K562 (cell line): ENCODE results near the gene SLAMF9. TPM values are rescaled to one million over a fixed set of nuclear protein-coding genes. Genes with fewer than 3 reads are reported as not detected.

Experiments
- ATAC-seq: fragments of 200-7000 bp; cut with Tn5 transposase; 3 replicates; pipeline ENCODE4 v1.9.1; 2020; ENCODE audit warnings: moderate library complexity
- BruUV-seq: library from RNA; stranded (reverse); fragments of 400-500 nt; replicated peaks from 2 replicates; lab custom pipeline; 2021; lab: Mats Ljungman, UMichigan
- CTCF ChIA-PET: fragments of 300-600 bp; formaldehyde crosslinking; extraction: SDS; loops from one replicate; lab custom pipeline; 2021; ENCODE audit warnings: low intra/inter-chr PET ratio; lab: Yijun Ruan, JAX
- POLR2A ChIA-PET: fragments of 300-600, 350-650 bp; sonication (Branson Sonifier 250); formaldehyde crosslinking; extraction: SDS; loops from one replicate; lab custom pipeline; 2021; ENCODE audit warnings: antibody characterized with exemption, inconsistent platforms; lab: Yijun Ruan, JAX
- DNase-seq, 4 experiments: peaks; one replicate each; pipeline versions ENCODE4 v3.0.0 to v3.0.0-alpha.2; 2011 to 2018; ENCODE audit warnings: low spot score in 3 of 4, mixed read lengths in 3 of 4; ENCODE audit errors: extremely low read depth in 1 of 4
- FAIRE-seq: peaks from 2 replicates; lab custom pipeline; 2011; peaks lifted over from hg19 to GRCh38; lab: Jason Lieb, UNC
- H2AFZ ChIP-seq: 2 replicates; pipeline ENCODE4 v1.6.0; 2011; ENCODE audit warnings: low read depth, low read length, control low read depth, inconsistent platforms
- H3K27ac ChIP-seq: fragments of 200-600 bp; 3 replicates; pipeline ENCODE4 v1.8.0; 2011; ENCODE audit warnings: low read depth, mild to moderate bottlenecking, control low read depth, inconsistent platforms, low read length, moderate library complexity, mixed read lengths; ENCODE audit errors: extremely low read depth
- H3K27me3 ChIP-seq, 2 experiments: fragments of 300-600 bp in 1 of 2; 2 replicates in 1 of 2; 3 replicates in 1 of 2; pipeline versions ENCODE4 v1.6.0 to v1.8.0; 2011; ENCODE audit warnings: inconsistent platforms in 2 of 2, low read length in 2 of 2, mild to moderate bottlenecking in 1 of 2, mixed read lengths in 1 of 2, moderate library complexity in 1 of 2; ENCODE audit not compliant: control insufficient read depth in 2 of 2, insufficient read depth in 2 of 2
- H3K36me3 ChIP-seq: fragments of 300-600 bp; 3 replicates; pipeline ENCODE4 v1.8.0; 2011; ENCODE audit warnings: mild to moderate bottlenecking, low read length, inconsistent platforms; ENCODE audit not compliant: control insufficient read depth, insufficient read depth
- H3K4me1 ChIP-seq, 2 experiments: fragments of 200-600 bp in 1 of 2; replicated peaks in 1 of 2; 2 replicates in 1 of 2; 3 replicates in 1 of 2; pipeline versions ENCODE4 v1.5.1 to v1.8.0; 2011; ENCODE audit warnings: inconsistent platforms in 2 of 2, low read length in 2 of 2, mild to moderate bottlenecking in 1 of 2, mixed read lengths in 1 of 2, moderate library complexity in 1 of 2; ENCODE audit not compliant: control insufficient read depth in 2 of 2, insufficient read depth in 2 of 2
- H3K4me2 ChIP-seq: 2 replicates; pipeline ENCODE4 v1.6.1; 2011; ENCODE audit warnings: low read length, control low read depth, inconsistent platforms, mixed read lengths; ENCODE audit not compliant: insufficient read depth
- H3K4me3 ChIP-seq: fragments of 200-600 bp; sonication (generic), shearing (Covaris generic); 2 replicates; pipeline ENCODE4 v1.5.1; 2016; ENCODE audit warnings: control low read depth, inconsistent platforms
- H3K79me2 ChIP-seq: fragments of 200-600 bp; 3 replicates; pipeline ENCODE4 v1.8.0; 2011; ENCODE audit warnings: low read length, inconsistent platforms; ENCODE audit not compliant: control insufficient read depth, insufficient read depth
- H3K9ac ChIP-seq, 2 experiments: 2 replicates each; pipeline versions ENCODE4 v1.6.0 to v1.6.1; 2011; ENCODE audit warnings: low read depth in 2 of 2, low read length in 2 of 2, control low read depth in 1 of 2, inconsistent platforms in 1 of 2, mild to moderate bottlenecking in 1 of 2, mixed read lengths in 1 of 2; ENCODE audit not compliant: insufficient read depth in 1 of 2
- H3K9me1 ChIP-seq: one replicate; pipeline ENCODE4 v1.6.0; 2011; ENCODE audit warnings: inconsistent platforms, mild to moderate bottlenecking, low read length, moderate library complexity; ENCODE audit not compliant: control insufficient read depth, insufficient read depth
- H3K9me3 ChIP-seq: replicated peaks from 2 replicates; pipeline ENCODE4 v1.5.1; 2011; ENCODE audit warnings: low read depth, low read length, inconsistent platforms; ENCODE audit not compliant: control insufficient read depth, insufficient read depth
- H4K20me1 ChIP-seq: replicated peaks from 2 replicates; pipeline ENCODE4 v1.6.1; 2011; ENCODE audit warnings: low read length, inconsistent platforms, mixed read lengths; ENCODE audit not compliant: control insufficient read depth, insufficient read depth
- ESRRA ChIP-seq: fragments of 450-650 bp; IDR thresholded peaks from 2 replicates; pipeline ENCODE4 v1.6.1; 2014; ENCODE audit warnings: low read depth, mild to moderate bottlenecking, moderate library complexity, borderline replicate concordance
- MCM3 ChIP-seq: fragments of 450-650 bp; IDR thresholded peaks from 2 replicates; pipeline ENCODE4 v1.6.1; 2016
- TAF9B ChIP-seq: fragments of 450-650 bp; IDR thresholded peaks from 2 replicates; pipeline ENCODE4 v1.6.1; 2018; ENCODE audit warnings: mild to moderate bottlenecking; ENCODE audit not compliant: partially characterized antibody
- WGBS: fragments of 100-300 bp; shearing (Covaris generic); methylation state at CpG from one replicate; pipeline ENCODE4 v1.1.6; 2016; ENCODE audit warnings: low coverage, mixed read lengths; ENCODE audit not compliant: insufficient coverage; ENCODE audit errors: missing lambda C conversion rate; 5-methylcytosine and 5-hydroxymethylcytosine counted together
- in situ Hi-C: fragments of 300-500 bp; cut with MboI; formaldehyde crosslinking; loops from 4 replicates; pipeline ENCODE4 v1.15.0; 2018; ENCODE audit warnings: inconsistent platforms, mixed read lengths
- intact Hi-C: fragments of 100-400 bp; cut with micrococcal nuclease; formaldehyde crosslinking; loops from 2 replicates; pipeline ENCODE4 v1.14.2; 2022
- polyA plus RNA-seq, 8 experiments: library from polyadenylated mRNA; depleted of rRNA in 4 of 8; stranded (reverse) in 5 of 8; unstranded in 3 of 8; fragments of >200 nt; fragmentation: Nextera tagmentation in 2 of 8; fragmentation: Illumina TruSeq in 1 of 8; extraction: Ambion mirVana in 2 of 8; extraction: Trizol in 1 of 8; gene quantifications; 2 replicates each; pipeline versions ENCODE4 v1.2.1 to v1.2.3, GENCODE V29; 2011 to 2014; ENCODE audit warnings: inconsistent platforms in 1 of 8, missing spikeins in 1 of 8
- total RNA-seq, 7 experiments: library from RNA; depleted of rRNA in 6 of 7; stranded (reverse); fragments of >200 nt in 6 of 7; fragmentation: Illumina TruSeq in 2 of 7; extraction: Trizol in 2 of 7; gene quantifications; 2 replicates each; pipeline versions ENCODE4 v1.2.1 to v1.2.3, GENCODE V29; 2011 to 2021; ENCODE audit warnings: low replicate concordance in 1 of 7
- TF ChIP-seq, protein P1 (sequence below): fragments of 450-650 bp; IDR thresholded peaks from 2 replicates; pipeline ENCODE4 v1.6.1; 2018; ENCODE audit not compliant: partially characterized antibody

SLAMF9 gene
- total and polyA plus RNA-seq, 9 of the 15 experiments (the other 6 are each of a cell fraction or from before 2014, with no cell fraction given), result 0.13 to 0.21 TPM; not detected in 7

DNA sequence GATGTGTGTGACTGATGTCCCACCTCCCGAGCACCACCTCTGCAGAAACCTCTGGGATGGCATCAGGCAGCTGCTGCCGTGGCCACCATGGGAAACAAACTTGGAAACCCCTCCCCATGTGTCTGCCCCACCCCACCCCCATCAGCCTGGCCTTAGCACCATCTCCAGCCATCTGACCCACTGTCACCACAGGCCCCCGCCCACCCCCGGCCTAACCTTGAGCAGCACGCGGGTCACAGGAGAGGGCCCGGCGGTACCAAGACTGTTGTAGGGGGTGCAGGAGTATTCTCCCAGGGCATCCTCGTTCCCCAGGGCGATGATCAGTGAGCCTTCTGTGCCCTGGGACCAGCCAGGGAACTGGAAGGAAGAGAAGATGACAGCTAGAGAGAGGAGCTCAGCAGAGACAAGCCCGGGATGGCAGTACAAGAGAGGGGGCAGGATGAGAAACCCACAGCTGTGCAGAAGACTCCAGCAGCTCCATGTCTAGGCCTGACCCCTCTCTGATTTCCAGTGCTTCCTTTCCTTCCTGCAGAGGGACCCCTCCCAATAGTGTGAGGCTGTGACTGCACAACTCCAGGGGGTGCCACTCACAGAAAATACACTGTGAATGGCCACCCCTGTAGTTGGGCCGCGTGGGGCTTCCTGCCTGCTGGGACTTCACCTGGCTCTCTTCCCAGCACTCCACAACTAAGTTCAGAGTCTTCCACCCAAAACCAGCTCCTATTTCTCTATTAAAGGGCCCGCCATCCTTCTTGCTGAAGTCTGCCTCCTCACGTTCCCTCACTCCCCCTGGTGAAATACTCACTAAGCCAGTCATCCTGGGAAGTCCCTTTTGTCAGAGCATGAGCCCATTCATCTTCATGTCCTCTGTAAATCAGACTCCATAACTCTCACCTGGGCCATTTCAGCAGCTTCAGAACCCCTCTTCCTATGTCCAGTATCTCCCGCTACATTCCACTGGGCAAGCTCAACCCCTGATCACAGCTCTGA lies 21.4 kb downstream of the SLAMF9 start:
- intact Hi-C loops, result no loop called here
- POLR2A ChIA-PET, result interaction anchor here (0.5 to 1.0 kb wide), 3 partner anchors 8 to 45 kb away, joined by 3 to 4 read pairs (median 3); partner anchors contain the start of gene TAGLN2
- WGBS, result 25% methylated on average over 13 of the region's 16 CpGs
- Histone ChIP-seq H3K36me3 (no peaks in the 10 kb centered on the region), H3K4me2 (no peak overlapping the region), H4K20me1 (no peaks in the 10 kb centered on the region; the same call in 1 of the 2 replicates), H3K79me2 (no peaks in the 10 kb centered on the region), H2AFZ (no peak overlapping the region), H3K9me3 (no peaks in the 10 kb centered on the region), H3K4me3 (no peak overlapping the region), H3K27ac (no peak overlapping the region), H3K27me3 (peaks cover 9 to 51% of the 10 kb centered on the region in 2 experiments; a peak in 4 of 5 replicates), H3K9me1 (no peaks in the 10 kb centered on the region), H3K9ac (no peak overlapping the region; a peak in 1 of 4 replicates), H3K4me1 (peaks cover 8 to 48% of the 10 kb centered on the region in 2 experiments; a peak in 4 of 5 replicates)
- no peak for FAIRE-seq
- no peak for ATAC-seq
- in situ Hi-C loops, result no loop called here
- no peak for DNase-seq
- CTCF ChIA-PET, result no interaction called here
- no TSS peak for BruUV-seq
- TF ChIP-seq ESRRA, result no peak
- no peak for TF ChIP-seq MCM3
- no peak for TF ChIP-seq TAF9B
- TF ChIP-seq, protein P1, sequence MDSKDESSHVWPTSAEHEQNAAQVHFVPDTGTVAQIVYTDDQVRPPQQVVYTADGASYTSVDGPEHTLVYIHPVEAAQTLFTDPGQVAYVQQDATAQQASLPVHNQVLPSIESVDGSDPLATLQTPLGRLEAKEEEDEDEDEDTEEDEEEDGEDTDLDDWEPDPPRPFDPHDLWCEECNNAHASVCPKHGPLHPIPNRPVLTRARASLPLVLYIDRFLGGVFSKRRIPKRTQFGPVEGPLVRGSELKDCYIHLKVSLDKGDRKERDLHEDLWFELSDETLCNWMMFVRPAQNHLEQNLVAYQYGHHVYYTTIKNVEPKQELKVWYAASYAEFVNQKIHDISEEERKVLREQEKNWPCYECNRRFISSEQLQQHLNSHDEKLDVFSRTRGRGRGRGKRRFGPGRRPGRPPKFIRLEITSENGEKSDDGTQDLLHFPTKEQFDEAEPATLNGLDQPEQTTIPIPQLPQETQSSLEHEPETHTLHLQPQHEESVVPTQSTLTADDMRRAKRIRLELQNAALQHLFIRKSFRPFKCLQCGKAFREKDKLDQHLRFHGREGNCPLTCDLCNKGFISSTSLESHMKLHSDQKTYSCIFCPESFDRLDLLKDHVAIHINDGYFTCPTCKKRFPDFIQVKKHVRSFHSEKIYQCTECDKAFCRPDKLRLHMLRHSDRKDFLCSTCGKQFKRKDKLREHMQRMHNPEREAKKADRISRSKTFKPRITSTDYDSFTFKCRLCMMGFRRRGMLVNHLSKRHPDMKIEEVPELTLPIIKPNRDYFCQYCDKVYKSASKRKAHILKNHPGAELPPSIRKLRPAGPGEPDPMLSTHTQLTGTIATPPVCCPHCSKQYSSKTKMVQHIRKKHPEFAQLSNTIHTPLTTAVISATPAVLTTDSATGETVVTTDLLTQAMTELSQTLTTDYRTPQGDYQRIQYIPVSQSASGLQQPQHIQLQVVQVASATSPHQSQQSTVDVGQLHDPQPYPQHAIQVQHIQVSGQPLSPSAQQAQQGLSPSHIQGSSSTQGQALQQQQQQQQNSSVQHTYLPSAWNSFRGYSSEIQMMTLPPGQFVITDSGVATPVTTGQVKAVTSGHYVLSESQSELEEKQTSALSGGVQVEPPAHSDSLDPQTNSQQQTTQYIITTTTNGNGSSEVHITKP, result peak; percentile 23
- TF ChIP-seq, all 486 proteins: peak for 1
